ENCODE results near the gene PPM1F.

PPM1F gene, protein sequence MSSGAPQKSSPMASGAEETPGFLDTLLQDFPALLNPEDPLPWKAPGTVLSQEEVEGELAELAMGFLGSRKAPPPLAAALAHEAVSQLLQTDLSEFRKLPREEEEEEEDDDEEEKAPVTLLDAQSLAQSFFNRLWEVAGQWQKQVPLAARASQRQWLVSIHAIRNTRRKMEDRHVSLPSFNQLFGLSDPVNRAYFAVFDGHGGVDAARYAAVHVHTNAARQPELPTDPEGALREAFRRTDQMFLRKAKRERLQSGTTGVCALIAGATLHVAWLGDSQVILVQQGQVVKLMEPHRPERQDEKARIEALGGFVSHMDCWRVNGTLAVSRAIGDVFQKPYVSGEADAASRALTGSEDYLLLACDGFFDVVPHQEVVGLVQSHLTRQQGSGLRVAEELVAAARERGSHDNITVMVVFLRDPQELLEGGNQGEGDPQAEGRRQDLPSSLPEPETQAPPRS

DNA sequence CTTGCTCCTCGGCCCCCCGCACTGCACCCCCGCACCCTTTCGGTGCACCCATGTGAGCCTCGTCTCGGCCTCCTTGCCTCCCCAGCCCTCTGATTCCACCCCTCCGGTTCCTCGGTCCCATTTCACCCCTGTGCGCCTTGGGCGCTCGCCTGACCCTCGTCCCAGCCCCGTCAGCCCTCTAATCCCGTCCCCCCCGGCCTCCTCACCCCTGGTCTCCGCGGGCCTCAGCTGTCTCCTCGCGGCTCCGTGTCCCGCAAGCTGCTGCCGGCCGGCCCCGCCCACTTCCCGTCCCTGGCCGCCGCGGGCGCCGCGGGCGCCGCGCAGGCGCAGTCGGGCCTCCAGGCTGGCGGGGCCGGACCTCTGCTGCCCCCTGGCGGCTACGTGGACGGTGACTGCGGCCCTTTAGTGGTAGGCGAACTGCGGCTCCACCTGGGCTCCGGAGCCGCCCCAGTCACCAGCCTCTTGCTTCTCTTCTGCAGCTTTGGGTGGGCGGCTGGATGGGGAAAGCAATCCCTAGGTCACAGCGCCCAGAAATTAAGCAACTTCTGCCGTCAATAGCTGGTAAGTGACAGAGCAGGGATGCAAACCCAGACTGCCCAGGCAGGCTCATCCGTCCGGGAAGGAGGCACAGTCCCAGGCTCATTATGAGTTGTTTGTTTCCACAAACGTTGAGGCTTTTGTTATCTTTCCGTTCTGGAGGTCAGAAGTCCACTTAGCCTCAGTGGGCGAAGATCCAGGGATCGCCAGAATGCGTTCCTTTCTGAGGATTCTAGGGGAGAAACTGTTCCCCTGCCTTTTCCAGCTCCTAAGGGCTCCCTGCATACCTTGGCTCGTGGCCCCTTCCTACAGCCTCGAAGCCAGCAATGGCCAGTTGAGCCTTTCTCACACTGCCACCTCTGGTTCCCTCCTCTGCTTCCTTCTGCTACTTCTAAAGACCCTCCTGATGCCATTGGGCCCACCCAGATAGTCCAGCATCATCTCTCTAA, at the start of gene PPM1F:
Gene PPM1F (minus strand): TSS at position 263 of the 986 bp plus-strand sequence. CDS start 6,800 bp downstream, outside the sequence.
- peak; percentile 92 for DNase-seq

DNA sequence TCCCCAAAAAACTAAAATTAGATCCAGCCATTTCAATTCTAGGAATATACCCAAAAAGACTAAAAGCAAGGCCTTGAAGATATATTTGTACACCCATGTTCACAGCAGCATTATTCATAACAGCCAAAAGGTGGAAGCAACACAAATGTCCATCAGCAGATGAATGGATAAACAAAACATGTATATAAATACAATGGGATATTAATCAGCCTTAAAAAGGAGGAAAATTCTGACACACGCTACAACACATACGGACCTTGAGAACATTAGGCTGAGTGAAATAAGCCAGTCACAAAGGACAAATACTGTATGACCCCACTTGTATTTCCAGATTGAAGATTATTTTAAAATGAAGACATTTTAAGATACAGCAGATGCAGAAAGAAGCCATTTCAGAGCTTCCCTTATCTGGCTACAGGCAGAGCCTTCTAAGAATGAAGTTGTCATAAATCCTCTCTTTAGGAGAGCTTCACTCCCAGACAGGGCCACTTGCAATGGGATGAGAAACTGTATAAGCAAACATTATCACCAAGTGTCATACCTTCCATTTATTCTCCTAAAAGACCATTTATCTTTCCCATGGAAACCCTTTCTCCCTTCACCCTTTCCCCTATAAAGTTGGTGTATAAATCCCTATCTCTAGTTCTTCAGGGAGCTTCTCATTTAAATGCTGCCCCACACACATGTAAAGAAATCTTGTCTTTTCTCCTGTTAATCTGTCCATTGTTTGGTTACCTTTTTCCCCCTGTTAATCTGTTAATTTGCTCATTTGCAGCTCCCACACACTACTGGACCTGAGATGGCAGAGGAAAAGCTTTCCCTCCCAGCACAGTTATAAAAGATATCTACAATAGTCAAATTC, 49.2 kb upstream of the PPM1F start:
- no peak for DNase-seq

DNA sequence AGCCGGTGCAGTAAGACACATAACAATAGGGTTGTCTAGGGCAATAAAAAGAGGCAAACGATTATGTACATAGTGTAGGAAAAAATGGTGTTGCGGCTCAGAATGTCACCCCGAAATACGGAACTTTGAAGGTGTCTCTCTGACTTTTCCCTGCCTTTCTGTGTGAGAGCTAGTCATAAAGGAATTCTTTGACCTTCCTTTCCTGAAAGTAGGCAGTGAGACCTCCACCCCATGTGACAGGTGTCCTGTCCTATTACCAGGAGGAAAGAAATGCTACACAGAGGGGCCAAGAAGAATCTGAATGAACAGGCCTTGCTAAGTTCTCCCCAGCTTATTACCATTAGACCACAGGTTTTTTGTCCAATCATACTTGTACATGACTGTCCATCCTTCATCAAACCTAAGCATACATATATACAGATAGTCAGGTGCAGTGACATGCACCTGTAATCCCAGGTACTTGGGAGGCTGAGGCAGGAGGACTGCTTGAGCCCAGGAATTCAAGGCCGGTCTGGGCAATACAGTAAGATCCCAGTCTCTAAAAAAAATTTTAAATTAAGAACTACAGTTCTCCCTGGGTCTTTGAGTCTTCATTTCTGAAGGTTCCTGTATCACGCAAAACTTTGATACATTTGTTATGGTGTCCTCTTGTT, 46.1 kb upstream of the PPM1F start:
- DNase-seq: no peak

DNA sequence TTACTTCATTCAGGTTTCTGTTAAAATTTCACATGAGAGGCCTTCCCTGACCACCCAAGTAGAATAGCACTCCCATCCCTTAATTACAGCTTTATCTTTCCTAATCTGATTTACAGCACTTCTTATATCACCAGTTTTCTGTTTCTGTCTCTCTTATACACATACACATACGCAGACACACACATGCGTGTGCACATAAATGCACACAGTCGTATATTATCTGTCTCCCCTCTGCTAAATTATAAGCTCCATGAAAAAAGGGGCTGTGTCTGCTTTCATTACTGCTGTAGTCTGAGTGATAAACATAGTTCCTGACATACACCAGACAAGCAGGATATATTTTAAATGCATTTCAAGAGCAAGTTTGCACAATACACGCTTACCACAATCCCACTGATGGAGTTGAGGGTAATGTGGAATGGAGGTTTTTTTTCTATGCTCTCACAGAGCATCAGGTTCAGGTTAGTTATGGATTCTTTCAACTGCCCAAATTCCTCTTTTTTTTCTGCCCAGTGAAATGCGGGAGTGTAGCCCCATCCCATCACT, 43.6 kb upstream of the PPM1F start:
- DNase-seq: no peak

DNA sequence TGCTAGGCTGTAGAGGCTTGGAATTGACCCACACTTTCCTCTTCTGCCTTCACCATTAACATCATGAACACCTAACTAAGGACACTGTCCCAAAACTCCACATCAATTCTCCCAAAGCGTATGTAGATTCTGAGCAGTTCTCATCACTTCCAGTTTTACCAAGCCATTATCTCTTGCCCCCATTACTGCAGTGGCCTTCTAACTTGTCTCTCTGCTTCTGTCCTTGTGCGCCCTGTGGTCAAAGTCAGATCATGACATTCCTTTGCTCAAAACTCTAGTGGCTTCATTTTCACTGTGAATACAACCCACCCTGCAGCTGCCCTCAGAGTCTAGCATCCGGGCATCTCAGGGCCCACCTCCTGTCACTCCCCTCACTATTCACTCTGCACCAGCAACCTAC, 43.0 kb upstream of the PPM1F start:
- DNase-seq: no peak

DNA sequence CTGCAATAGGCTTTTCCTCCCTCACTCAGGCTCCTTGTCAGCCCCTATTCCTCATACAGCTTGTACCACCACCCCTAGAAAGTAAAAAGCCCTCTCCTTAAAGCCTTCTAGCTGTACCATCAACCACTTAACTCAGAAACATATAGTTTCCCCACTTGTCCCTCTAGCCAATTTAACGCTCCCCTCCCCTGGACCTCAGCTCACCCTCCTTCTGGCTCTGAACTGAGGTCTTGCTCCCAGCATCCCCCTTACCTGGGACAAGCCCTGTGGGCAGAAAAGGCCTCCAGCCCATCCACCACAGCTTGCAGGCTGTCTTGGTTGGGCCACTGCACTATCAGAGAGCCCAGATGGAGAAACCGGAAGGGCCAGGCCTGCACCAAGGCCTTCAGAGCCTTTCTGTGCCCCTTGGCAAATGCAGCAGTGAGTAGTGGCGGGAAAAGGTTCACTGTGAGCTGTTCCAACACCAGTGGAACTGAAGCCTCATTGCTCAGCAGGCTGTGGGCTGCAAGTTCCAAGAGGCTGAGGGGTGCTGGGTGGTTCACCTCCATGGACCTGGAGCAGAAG, 42.3 kb upstream of the PPM1F start:
- DNase-seq: no peak

DNA sequence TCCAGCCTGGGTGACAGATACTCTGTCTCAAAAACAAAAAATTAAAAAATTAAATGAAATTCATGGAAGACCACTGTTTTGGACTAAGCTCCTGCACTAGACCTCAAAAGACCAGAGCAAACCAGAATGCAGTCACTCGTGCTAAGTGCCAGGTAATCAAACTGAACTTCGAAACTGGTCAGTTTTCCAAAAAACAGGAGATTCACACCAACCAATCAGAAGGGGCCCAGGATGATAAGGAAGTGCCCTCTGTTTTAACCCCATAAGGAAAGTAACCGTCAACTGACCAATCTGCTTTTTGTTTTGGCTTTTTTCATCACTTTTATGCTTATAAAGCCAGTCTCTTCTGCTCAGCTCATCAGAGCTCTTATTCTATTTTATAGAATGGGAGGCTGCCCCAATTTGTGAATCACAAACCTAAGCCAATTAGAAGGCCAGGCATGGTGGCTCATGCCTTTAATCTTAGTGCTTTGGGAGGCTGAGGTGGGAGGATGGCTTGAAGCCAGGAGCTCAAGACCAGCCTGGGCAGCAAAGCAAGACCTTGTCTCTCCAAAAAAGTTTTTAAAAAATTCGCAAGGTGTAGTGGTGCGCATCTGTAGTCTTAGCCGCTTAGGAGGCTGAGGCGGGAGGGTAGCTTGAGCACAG, 40.1 kb upstream of the PPM1F start:
- DNase-seq: no peak

DNA sequence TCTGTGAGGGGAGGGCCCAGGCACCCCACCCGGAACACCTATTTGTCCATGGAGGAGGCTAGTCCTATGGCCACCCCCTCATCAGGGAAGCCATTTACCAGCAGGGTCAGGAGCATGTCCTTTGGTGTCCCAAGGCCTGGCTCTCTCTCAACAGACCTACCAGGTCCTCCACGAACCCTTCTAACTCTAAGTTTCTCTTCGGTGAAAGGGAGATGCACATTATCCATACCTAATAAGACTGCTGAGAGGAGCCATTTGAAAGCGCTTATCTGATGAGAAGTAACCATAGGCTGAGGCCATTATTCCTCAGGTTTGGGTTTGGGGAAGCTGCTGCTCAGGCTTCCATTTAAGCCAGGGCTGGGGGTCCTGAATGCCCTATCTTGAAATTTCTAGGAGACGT, 39.1 kb upstream of the PPM1F start:
- no peak for DNase-seq

DNA sequence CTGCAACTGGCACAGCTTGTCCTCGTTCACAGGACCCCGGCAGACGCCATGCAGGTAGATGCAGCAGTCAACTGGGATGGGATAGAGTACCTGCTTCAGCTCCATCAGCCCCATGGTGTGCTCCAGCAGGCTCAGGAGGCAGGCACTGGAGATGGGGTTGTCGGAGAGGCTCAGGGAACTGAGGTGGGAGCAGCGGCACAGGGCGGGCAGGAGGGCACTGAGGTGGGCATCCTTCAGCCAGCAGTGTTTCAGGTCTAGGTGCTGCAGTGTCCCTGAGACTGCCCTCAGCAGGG, 38.6 kb upstream of the PPM1F start:
- DNase-seq: no peak

DNA sequence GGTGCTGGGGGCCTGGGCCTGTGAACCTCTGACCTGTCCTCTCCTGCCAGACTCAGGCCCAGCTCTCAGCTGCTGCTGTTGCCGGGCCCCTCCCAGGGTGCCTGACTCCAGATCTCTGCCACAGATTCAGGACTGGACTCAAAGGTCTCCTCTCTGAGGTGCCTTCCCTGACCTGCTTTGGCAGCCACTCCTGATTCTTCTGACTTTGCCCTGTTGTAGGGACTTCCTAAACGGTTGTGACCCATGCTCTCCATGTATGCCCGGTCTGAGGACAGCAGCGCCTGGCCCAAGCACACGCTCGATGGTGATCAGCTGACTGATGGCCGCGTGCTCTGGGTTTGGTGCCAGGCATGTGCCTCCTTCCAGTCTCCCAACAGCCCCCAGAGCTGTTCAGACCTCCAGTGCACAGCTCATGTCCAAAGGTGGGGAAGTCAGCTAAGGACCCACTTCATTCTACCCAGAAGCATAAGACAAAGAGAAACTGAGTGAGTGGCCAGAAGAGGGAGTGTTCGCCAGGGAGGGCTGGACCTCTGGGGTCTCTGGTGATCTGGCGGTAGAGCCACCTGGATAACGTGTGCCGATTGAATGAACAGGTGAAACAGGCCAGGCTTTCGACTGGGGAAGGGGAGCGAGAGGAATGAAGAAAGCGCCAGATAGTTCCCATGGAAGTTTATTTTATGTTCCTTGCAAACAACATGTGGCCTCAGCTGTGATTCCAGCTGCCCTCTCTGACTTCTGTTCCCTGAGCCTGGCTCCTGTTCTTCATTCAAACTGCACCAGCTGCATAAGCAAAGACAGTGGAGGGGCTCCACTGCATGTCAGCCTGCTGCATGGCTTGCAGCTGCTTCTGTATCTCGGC, 38.0 kb upstream of the PPM1F start:
- DNase-seq: no peak

DNA sequence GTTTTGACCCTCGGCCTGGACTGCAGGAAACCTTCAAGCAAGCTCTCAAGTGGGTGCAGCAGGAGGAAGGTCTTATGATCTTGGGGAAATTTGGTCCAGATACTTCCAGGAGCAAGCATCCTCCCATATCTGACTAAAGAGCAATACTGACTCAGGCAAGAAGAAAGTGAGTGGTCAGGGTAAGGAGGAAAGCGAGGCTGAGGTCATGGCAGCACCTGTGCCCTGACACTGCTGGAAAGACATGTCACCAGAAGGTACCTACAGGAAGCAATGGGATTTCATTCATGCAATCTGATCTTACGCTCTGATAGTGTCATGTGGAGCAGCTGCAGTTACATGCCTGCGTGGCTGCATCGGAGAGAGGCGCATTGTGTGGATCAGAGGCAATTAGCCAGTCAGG, 36.4 kb upstream of the PPM1F start:
- no peak for DNase-seq

DNA sequence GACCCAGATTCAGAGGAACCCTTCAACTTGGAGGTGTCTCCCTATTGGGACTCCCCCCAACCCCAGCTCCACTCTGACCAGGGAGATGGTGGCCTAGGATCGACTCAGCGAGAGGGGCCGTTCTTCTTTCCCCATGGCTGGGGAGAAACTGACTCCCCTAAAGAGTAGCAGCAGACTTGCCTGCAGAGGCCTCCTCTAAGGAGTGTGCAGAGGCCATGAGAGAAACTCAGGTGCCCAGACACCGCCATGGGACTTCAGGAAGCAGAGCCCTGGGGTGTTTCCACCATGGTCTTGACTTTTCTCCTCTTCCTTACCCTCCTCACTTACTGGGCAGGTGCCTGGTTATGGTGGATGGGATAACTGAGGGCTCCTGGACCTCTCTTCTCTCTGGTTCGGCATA, 32.6 kb upstream of the PPM1F start:
- DNase-seq: no peak

DNA sequence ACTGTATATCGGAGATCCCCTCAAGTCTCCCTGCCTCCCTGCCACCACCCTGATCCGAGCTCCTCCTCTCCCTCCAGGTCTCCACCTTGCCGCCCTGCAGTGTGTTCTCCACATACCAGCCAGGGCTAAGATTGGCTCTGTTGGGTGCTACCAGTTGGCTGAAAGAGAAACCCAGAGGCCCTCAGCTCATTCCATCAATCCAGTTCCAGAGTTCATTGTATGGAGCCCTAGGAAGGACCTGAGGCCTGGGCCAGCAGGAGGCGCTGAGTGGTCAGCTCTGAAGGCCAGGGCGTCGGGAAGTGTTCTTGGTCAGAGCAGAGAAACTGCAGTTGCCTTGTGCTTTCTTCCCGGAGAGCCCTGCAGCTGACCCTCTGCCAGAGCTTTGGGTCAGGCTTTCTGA, 32.1 kb upstream of the PPM1F start:
- no peak for DNase-seq

DNA sequence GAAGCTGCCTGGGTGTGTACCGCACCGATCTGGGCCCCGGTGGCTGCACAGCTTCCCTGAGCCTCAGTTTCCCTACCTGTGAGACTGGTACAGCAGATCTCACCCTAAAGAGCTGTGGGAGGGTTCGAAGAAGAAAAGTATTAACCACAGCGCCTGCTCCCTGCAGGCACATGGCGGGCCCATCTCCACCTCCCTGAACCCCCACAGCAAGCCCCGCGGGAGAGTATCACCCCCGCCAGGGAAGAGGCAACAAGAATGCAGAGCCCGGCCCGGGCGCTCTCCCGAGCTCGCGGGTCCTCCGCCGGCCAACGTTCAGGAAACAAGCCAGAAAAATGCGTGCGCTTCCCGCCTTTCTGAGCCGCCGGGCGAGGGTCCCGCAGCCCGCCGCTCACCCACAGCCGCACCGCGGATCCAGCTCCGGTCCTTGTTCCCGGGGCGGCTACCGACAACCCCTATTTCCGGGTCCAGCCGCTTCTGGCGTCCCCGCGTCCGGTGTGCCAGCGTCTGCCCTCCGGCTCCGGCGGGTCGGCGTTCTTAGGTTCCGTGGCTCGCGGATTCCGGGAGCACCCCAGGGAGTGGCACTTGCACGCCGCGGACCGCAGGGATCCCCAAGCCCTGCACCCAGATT, 29.8 kb upstream of the PPM1F start, which contains the start of gene TOP3B:
Gene TOP3B (minus strand): TSS at position 450 of the 628 bp plus-strand sequence. CDS start 7,078 bp downstream, outside the sequence.
- DNase-seq: peak; percentile 78

DNA sequence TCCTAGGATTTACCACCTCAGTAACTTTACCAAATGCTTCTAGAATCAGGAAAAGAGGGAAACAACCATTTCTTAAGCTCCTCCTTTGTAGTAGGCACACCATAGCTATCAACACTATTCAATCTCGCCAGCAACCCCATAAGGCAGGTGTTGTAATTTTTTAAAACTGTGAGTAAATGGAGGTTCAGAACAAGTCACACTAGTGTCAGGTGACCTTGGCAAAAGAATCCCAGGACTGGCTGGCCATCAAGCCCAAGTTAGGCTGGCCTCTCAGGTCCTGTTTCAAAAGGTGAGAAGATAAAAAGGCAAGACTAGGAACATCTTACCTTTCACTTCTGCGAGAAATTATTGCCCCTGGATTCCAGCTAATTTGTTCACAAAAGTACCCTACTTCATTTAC, 29.2 kb upstream of the PPM1F start:
- no peak for DNase-seq

DNA sequence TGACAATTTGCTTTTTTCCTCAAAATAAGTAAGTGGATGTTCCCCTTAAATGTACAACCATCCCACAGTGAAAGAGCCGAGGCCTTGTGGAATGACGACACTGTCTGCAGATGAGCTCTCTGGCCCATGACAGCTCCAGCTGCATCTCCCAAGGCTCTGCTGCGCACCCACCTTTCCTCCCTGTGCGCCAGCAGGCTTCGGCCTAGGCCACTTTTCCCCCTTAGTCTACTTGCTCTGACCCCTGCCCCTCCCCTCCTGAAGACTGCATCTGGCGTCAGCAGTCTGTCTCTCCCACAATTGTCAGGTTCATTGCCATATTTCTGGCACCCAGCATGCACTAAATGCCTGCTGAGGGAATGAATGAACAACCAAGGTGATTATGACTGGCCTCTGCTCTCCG, 27.9 kb upstream of the PPM1F start:
- no peak for DNase-seq

DNA sequence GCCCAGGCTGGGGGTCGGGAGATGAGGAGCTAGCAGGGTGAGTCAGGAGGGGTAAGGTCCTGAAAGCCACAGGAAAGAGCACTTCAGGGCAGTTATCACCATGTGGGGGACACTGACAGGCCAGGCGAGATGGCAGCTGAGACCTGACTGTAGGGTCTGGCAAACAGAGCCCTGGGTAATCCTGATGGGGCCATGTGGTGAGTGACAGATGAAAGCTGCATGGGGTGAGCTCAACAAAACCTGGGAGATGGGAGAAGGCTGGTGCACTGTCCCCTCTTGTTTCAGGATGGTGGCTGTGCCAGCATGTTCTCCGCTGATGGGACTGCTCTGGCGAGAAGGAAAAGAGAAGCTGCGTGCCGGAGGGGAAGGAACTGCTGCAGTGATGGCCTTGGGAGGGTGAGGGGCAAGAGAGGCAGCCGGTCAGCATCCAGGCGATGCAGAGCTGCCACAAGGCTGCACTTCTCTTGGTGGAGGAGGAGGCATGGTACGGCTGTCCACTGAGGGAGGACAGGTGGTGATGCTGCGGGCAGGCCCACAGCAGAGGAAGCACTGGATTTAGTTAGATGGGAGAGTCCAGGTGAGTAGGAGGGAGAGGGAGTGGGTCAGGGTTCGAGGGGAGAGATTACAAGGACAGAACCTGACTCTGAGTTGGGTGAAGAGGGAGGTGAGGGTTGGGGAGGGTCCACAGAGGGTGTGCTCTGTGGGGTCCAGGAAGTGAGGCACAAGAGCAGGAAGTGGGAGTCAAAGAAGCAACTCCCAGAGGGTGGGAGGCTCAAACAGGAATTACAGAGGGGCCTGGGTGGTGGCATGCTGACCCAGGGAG, 26.1 kb upstream of the PPM1F start:
- DNase-seq: no peak

DNA sequence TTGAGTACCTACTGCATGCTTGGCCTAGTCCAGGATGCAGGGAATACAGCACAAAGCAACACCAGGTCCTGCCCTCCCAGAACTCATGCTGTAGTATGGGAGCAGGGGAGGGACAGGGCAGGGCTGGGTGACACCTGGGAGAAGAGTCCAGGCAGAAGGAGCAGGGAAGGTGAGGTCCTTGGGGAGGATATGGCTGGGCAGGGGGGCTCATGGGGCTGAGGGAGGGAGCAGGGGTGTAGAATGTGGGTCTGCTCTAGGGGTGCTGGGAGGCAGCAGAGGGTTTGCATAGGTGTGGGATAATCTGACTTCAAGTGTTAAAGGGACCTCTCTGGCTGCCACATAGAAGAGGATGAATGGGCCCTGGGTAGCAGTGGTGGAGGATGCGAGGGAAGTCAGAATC, 25.2 kb upstream of the PPM1F start:
- no peak for DNase-seq

DNA sequence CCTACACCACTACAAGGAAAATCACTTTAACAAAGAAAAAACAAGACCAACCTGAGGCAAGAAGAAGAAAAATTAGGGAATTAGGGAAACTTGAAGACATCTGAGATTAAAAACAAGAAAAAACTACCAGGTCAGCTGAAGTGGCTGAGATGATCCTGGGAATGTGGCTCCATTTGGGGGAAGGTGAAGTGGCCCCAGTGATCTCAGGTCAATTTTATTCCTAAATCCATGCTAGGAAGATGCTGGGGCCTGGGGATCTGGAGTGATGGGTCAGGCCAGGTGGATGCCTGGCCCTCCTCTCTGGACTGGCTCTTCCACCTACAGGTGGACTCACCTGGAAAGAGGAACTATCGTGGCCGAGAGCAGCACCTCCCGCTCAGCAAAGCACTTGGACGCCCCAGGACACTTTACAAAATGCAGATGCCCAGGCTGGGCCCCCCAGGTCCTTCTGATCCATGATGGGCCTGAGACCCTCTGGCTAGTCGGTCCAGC, 23.3 kb upstream of the PPM1F start:
- no peak for DNase-seq
